ENCODE data around the gene NEMP2.
"Not testable (repeated sequence)": the region's sequence is repeated elsewhere in the genome, so short reads cannot be mapped to it uniquely, and the experiment has no call there.

The NEMP2 gene

GRCh38 chr2:190511104-190511503, 23.4 kb downstream of the NEMP2 start:
- no peaks in the 10 kb centered on the region for H4K20me1 ChIP-seq (ENCODE audit: low read depth, low read length)
- no peaks in the 10 kb centered on the region for H3K9me2 ChIP-seq (replicated peaks; ENCODE audit: insufficient read depth, low read length)
- H3F3A ChIP-seq (ENCODE audit: insufficient read depth) = no peaks in the 10 kb centered on the region
- TF ChIP-seq CTCF (IDR thresholded peaks at IDR 0.05; ENCODE audit: insufficient read depth, low read length, poor library complexity, severe bottlenecking) = no peak
- no peak for TF ChIP-seq EZH2phosphoT487 (conservative IDR thresholded peaks at IDR 0.05; ENCODE audit: low read length)
- no peaks in the 10 kb centered on the region for H3K9me3 ChIP-seq (ENCODE audit: insufficient read depth, low read length)
- H3K9ac ChIP-seq (ENCODE audit: low read length) = no peak overlapping the region
- no peak overlapping the region for H3K27ac ChIP-seq (ENCODE audit: low read depth, low read length)
- no peak overlapping the region for H3K4me3 ChIP-seq (ENCODE audit: insufficient read depth, low read length, poor library complexity, severe bottlenecking)
- H2AFZ ChIP-seq (ENCODE audit: low read depth, low read length, severe bottlenecking) = no peak overlapping the region
- no peaks in the 10 kb centered on the region for H3K79me2 ChIP-seq (ENCODE audit: insufficient read depth, low read length)
- H3K27me3 ChIP-seq (ENCODE audit: low read length) = no peaks in the 10 kb centered on the region
- peaks cover 3% of the 10 kb centered on the region; the same call in 1 of the 2 replicates for H3K36me3 ChIP-seq (ENCODE audit: low read length)
- no peak overlapping the region for H3K4me2 ChIP-seq (ENCODE audit: low read depth, low read length, poor library complexity, severe bottlenecking)

- not testable (repeated sequence) for H3K9me2 ChIP-seq (replicated peaks; ENCODE audit: insufficient read depth, low read length); H3K4me2 ChIP-seq (ENCODE audit: low read depth, low read length, poor library complexity, severe bottlenecking); H3K9me3 ChIP-seq (ENCODE audit: insufficient read depth, low read length); H3F3A ChIP-seq (ENCODE audit: insufficient read depth); H3K27me3 ChIP-seq (ENCODE audit: low read length); H3K36me3 ChIP-seq (ENCODE audit: low read length); H3K27ac ChIP-seq (ENCODE audit: low read depth, low read length); H2AFZ ChIP-seq (ENCODE audit: low read depth, low read length, severe bottlenecking); H3K9ac ChIP-seq (ENCODE audit: low read length); H3K4me3 ChIP-seq (ENCODE audit: insufficient read depth, low read length, poor library complexity, severe bottlenecking); H4K20me1 ChIP-seq (ENCODE audit: low read depth, low read length); H3K79me2 ChIP-seq (ENCODE audit: insufficient read depth, low read length)
These were observed 24.6 kb downstream of the NEMP2 start for GRCh38 chr2:190509895-190510294.

GRCh38 chr2:190507135-190507534, 27.4 kb downstream of the NEMP2 start:
- H3K9me2 ChIP-seq (replicated peaks; ENCODE audit: insufficient read depth, low read length) = no peaks in the 10 kb centered on the region
- no peaks in the 10 kb centered on the region for H3K27me3 ChIP-seq (ENCODE audit: low read length)
- no peak overlapping the region for H2AFZ ChIP-seq (ENCODE audit: low read depth, low read length, severe bottlenecking)
- no peaks in the 10 kb centered on the region for H3K79me2 ChIP-seq (ENCODE audit: insufficient read depth, low read length)
- H3K4me2 ChIP-seq (ENCODE audit: low read depth, low read length, poor library complexity, severe bottlenecking) = no peak overlapping the region
- H3K27ac ChIP-seq (ENCODE audit: low read depth, low read length) = no peak overlapping the region
- TF ChIP-seq EZH2phosphoT487 (conservative IDR thresholded peaks at IDR 0.05; ENCODE audit: low read length) (no peak), CTCF (IDR thresholded peaks at IDR 0.05; ENCODE audit: insufficient read depth, low read length, poor library complexity, severe bottlenecking) (no peak)
- peaks cover 3% of the 10 kb centered on the region; the same call in 1 of the 2 replicates for H3K36me3 ChIP-seq (ENCODE audit: low read length)
- H4K20me1 ChIP-seq (ENCODE audit: low read depth, low read length) = no peaks in the 10 kb centered on the region
- H3K4me3 ChIP-seq (ENCODE audit: insufficient read depth, low read length, poor library complexity, severe bottlenecking) = no peak overlapping the region
- H3K9ac ChIP-seq (ENCODE audit: low read length) = no peak overlapping the region
- H3K9me3 ChIP-seq (ENCODE audit: insufficient read depth, low read length) = no peaks in the 10 kb centered on the region
- no peaks in the 10 kb centered on the region for H3F3A ChIP-seq (ENCODE audit: insufficient read depth)

- Histone ChIP-seq H3K79me2 (ENCODE audit: insufficient read depth, low read length) (no peaks in the 10 kb centered on the region), H3K9ac (ENCODE audit: low read length) (no peak overlapping the region), H3K36me3 (ENCODE audit: low read length) (peaks cover 3% of the 10 kb centered on the region; the same call in 1 of the 2 replicates), H2AFZ (ENCODE audit: low read depth, low read length, severe bottlenecking) (no peak overlapping the region), H3K9me2 (replicated peaks; ENCODE audit: insufficient read depth, low read length) (no peaks in the 10 kb centered on the region), H3F3A (ENCODE audit: insufficient read depth) (no peaks in the 10 kb centered on the region), H3K27ac (ENCODE audit: low read depth, low read length) (no peak overlapping the region), H3K4me2 (ENCODE audit: low read depth, low read length, poor library complexity, severe bottlenecking) (no peak overlapping the region), H3K27me3 (ENCODE audit: low read length) (no peaks in the 10 kb centered on the region), H3K9me3 (ENCODE audit: insufficient read depth, low read length) (no peaks in the 10 kb centered on the region), H4K20me1 (ENCODE audit: low read depth, low read length) (no peaks in the 10 kb centered on the region), H3K4me3 (ENCODE audit: insufficient read depth, low read length, poor library complexity, severe bottlenecking) (no peak overlapping the region)
- TF ChIP-seq EZH2phosphoT487 (conservative IDR thresholded peaks at IDR 0.05; ENCODE audit: low read length) (no peak), CTCF (IDR thresholded peaks at IDR 0.05; ENCODE audit: insufficient read depth, low read length, poor library complexity, severe bottlenecking) (no peak)
These were observed 27.9 kb downstream of the NEMP2 start for GRCh38 chr2:190506666-190507065.

Data from SU-DHL-6 (cell line).